SU-DHL-6 (cell line): ENCODE results near the gene KISS1R.

Experiments used
- H2AFZ ChIP-seq: fragments of 200-600 bp; sonication (generic); 2 replicates; pipeline ENCODE4 v1.6.1; 2014; ENCODE audit warnings: low read depth, mild to moderate bottlenecking, moderate library complexity, mixed read lengths, antibody characterized with exemption, low read length; ENCODE audit not compliant: severe bottlenecking
- H3F3A ChIP-seq: fragments of 200-600 bp; shearing (Covaris generic); 2 replicates; pipeline ENCODE4 v1.6.0; 2016; ENCODE audit warnings: antibody characterized with exemption, mild to moderate bottlenecking; ENCODE audit not compliant: insufficient read depth
- H3K27ac ChIP-seq: fragments of 200-600 bp; sonication (generic); 2 replicates; pipeline ENCODE4 v1.5.1; 2016; ENCODE audit warnings: low read depth, mild to moderate bottlenecking, low read length, moderate library complexity, mixed read lengths
- H3K27me3 ChIP-seq: fragments of 200-600 bp; sonication (generic), shearing (Covaris generic); 2 replicates; pipeline ENCODE4 v1.6.0; 2014; ENCODE audit warnings: mild to moderate bottlenecking, low read length
- H3K36me3 ChIP-seq: fragments of 200-600 bp; sonication (generic); 2 replicates; pipeline ENCODE4 v1.6.1; 2014; ENCODE audit warnings: mild to moderate bottlenecking, low read length, mixed read lengths
- H3K4me2 ChIP-seq: fragments of 300-600, 200-600 bp; shearing (Covaris generic), sonication (generic); 2 replicates; pipeline ENCODE4 v1.6.0; 2014; ENCODE audit warnings: low read length, low read depth, mild to moderate bottlenecking; ENCODE audit not compliant: poor library complexity, severe bottlenecking
- H3K4me3 ChIP-seq: fragments of 200-600 bp; sonication (generic); 2 replicates; pipeline ENCODE4 v1.5.1; 2014; ENCODE audit warnings: antibody characterized with exemption, low read length, mild to moderate bottlenecking, mixed read lengths; ENCODE audit not compliant: insufficient read depth, poor library complexity, severe bottlenecking
- H3K79me2 ChIP-seq: fragments of 200-600 bp; sonication (generic); 2 replicates; pipeline ENCODE4 v1.6.1; 2014; ENCODE audit warnings: mild to moderate bottlenecking, low read length, moderate library complexity; ENCODE audit not compliant: insufficient read depth
- H3K9ac ChIP-seq: fragments of 200-600 bp; sonication (generic); 2 replicates; pipeline ENCODE4 v1.7.0; 2014; ENCODE audit warnings: mild to moderate bottlenecking, low read length
- H3K9me2 ChIP-seq: fragments of 200-600 bp; sonication (generic); replicated peaks from 2 replicates; pipeline ENCODE4 v1.6.1; 2014; ENCODE audit warnings: low read length; ENCODE audit not compliant: insufficient read depth
- H3K9me3 ChIP-seq: fragments of 200-600 bp; sonication (generic); 2 replicates; pipeline ENCODE4 v1.6.1; 2014; ENCODE audit warnings: low read length, mixed read lengths; ENCODE audit not compliant: insufficient read depth
- H4K20me1 ChIP-seq: fragments of 200-600 bp; sonication (generic); 2 replicates; pipeline ENCODE4 v1.6.1; 2014; ENCODE audit warnings: low read depth, mild to moderate bottlenecking, antibody characterized with exemption, low read length, moderate library complexity, mixed read lengths
- EZH2phosphoT487 ChIP-seq: fragments of 200-600 bp; sonication (generic), shearing (Covaris generic); conservative IDR thresholded peaks from 2 replicates; pipeline ENCODE4 v1.6.1; 2018; ENCODE audit warnings: mild to moderate bottlenecking, antibody characterized with exemption, low read length, moderate library complexity, mixed read lengths
- TF ChIP-seq, protein P1 (sequence below): fragments of 200-600 bp; sonication (generic); IDR thresholded peaks from one replicate; pipeline ENCODE4 v1.5.1; 2017; ENCODE audit warnings: antibody characterized with exemption, mild to moderate bottlenecking, low read length, moderate library complexity; ENCODE audit not compliant: insufficient read depth, poor library complexity, severe bottlenecking

Gene KISS1R

DNA sequence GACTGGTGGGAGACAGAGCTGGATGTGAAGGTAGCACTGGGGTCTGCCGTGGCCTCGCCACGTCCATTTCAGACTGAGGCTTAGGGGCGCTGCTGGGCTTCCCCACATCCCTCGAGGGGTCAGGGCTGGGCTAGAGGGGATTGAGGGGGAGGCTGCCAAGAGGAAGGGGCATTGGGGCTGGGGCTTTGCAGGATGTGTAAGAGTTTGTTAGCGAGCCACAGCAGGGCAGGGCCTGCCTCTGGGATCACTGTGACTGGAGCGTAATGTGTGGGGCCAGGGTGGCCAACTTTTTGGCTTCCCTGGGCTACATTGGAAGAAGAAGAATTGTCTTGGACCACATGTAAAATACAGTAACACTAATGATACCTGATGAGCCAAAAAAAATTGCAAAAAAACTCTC, 22.8 kb downstream of the KISS1R start:
- no peak overlapping the region for H3K4me3 ChIP-seq
- H3K79me2 ChIP-seq, result no peaks in the 10 kb centered on the region
- no peaks in the 10 kb centered on the region for H3F3A ChIP-seq
- H3K27ac ChIP-seq, result no peak overlapping the region
- TF ChIP-seq, protein P1, sequence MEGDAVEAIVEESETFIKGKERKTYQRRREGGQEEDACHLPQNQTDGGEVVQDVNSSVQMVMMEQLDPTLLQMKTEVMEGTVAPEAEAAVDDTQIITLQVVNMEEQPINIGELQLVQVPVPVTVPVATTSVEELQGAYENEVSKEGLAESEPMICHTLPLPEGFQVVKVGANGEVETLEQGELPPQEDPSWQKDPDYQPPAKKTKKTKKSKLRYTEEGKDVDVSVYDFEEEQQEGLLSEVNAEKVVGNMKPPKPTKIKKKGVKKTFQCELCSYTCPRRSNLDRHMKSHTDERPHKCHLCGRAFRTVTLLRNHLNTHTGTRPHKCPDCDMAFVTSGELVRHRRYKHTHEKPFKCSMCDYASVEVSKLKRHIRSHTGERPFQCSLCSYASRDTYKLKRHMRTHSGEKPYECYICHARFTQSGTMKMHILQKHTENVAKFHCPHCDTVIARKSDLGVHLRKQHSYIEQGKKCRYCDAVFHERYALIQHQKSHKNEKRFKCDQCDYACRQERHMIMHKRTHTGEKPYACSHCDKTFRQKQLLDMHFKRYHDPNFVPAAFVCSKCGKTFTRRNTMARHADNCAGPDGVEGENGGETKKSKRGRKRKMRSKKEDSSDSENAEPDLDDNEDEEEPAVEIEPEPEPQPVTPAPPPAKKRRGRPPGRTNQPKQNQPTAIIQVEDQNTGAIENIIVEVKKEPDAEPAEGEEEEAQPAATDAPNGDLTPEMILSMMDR, result no peak
- no peak for TF ChIP-seq EZH2phosphoT487
- no peak overlapping the region for H2AFZ ChIP-seq
- no peaks in the 10 kb centered on the region for H3K36me3 ChIP-seq
- no peak overlapping the region for H3K9ac ChIP-seq
- no peaks in the 10 kb centered on the region for H3K9me3 ChIP-seq
- H3K4me2 ChIP-seq, result no peak overlapping the region
- H4K20me1 ChIP-seq, result no peaks in the 10 kb centered on the region
- no peaks in the 10 kb centered on the region for H3K9me2 ChIP-seq
- no peaks in the 10 kb centered on the region for H3K27me3 ChIP-seq

DNA sequence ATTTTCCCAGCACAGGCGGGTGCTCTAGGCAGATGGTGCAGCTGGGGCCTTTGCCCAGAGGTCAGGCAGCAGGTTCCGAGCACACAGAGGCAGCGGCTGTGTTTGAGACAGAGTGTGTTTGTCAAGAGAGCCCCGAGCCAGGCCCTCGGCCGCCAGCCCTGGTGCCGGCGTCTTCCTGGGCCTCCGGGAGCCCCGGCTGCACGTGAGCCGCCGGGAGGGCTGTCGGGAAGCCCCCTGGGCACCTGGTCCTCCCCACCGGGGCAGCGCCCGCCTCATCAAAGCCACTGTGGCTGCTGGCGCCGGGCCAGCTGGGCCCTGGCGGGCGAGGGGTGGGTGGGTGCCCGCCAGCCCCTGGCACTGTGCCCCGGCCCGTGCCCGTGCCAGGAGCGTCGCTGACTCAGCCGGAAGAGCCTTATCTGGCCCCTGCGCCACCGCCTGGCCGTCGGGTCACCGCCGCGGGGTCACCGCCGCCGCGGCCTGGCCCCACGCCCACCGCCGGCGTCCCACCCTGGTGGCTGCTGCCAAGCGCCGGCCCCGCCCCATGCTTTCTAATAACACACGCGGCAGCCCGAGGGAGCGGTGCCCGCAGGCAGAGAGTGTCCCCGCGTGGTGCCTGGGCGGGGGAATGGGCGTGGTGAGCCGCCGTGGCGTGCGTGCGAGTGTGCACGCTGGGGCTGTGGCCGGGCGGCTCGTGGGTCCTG, 23.6 kb downstream of the KISS1R start:
- Histone ChIP-seq H3K9ac (no peak overlapping the region), H3K4me2 (peak overlapping the region; percentile 20), H3K4me3 (no peak overlapping the region), H3K27me3 (no peaks in the 10 kb centered on the region), H4K20me1 (no peaks in the 10 kb centered on the region), H3K27ac (no peak overlapping the region), H3K9me3 (no peaks in the 10 kb centered on the region), H3K9me2 (no peaks in the 10 kb centered on the region), H3K79me2 (no peaks in the 10 kb centered on the region), H2AFZ (no peak overlapping the region), H3K36me3 (no peaks in the 10 kb centered on the region), H3F3A (no peaks in the 10 kb centered on the region)
- TF ChIP-seq, protein P1, result no peak
- TF ChIP-seq EZH2phosphoT487, result no peak

DNA sequence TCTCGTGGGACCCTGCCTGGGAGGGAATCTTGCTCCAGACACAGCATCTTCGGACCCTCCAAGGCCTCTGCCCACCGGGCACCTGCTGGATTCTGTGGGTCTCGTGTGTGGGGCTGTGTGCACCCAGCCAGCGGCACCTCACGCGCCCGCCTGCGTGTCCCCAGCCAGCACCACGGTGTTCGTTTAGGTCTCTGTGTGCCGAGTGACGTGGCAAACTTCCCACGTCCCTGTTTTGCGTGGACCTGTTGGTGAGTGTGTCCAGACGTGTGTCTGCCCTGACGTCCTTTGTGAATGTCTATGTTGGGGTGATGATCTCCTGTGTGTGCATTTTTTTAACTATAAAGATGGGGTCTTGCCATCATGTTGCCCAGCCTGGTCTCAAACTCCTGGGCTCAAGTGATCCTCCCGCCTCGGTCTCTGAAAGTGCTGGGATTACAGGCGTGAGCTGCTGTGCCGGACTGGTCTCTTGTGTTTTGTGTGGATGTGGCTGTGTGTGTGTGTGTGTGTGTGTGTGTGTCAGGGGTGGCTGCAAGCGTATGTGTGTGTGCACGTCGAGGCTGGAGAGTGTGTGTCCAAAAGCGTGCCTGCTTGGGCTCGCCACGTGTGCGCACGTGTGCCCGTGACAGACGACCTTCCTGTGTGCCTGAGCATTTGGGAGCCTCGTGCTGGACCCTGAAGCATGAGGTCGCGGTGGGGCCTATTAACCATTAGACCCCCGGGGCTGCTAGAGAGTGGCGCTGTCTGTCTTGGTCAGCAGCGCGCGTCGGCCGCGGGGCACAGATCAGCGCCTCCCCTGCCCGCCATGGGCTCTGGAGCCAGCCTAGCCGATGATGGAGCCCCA, 24.4 kb downstream of the KISS1R start:
- no peaks in the 10 kb centered on the region for H3K79me2 ChIP-seq
- H4K20me1 ChIP-seq, result no peaks in the 10 kb centered on the region
- H3K36me3 ChIP-seq, result no peaks in the 10 kb centered on the region
- H2AFZ ChIP-seq, result no peak overlapping the region
- H3K27me3 ChIP-seq, result no peaks in the 10 kb centered on the region
- H3K27ac ChIP-seq, result no peak overlapping the region
- H3K9ac ChIP-seq, result no peak overlapping the region
- H3F3A ChIP-seq, result no peaks in the 10 kb centered on the region
- H3K4me2 ChIP-seq, result peak overlapping the region; percentile 20
- H3K4me3 ChIP-seq, result no peak overlapping the region
- no peaks in the 10 kb centered on the region for H3K9me3 ChIP-seq
- TF ChIP-seq, protein P1, result no peak
- TF ChIP-seq EZH2phosphoT487, result no peak
- no peaks in the 10 kb centered on the region for H3K9me2 ChIP-seq
